ENCODE measurements around the gene GATB.
"Not testable (repeated sequence)": the region's sequence is repeated elsewhere in the genome, so short reads cannot be mapped to it uniquely, and the experiment has no call there.

GATB gene

GRCh38 chr4:151784706-151785105 is 23.9 kb upstream of the GATB start:
- no peak for DNase-seq

GRCh38 chr4:151783867-151784266 is 23.1 kb upstream of the GATB start:
- DNase-seq, result no peak

GRCh38 chr4:151782296-151782695 is 21.5 kb upstream of the GATB start:
- no peak for DNase-seq

- DNase-seq, result no peak
Measured at GRCh38 chr4:151781026-151781425, 20.2 kb upstream of the GATB start.

GRCh38 chr4:151777471-151777870 is 16.7 kb upstream of the GATB start:
- no peak for DNase-seq

GRCh38 chr4:151774324-151774723 is 13.5 kb upstream of the GATB start:
- no peak for DNase-seq

- no peak for DNase-seq
Measured at GRCh38 chr4:151772274-151772673, 11.5 kb upstream of the GATB start.

GRCh38 chr4:151771664-151772063 is 10.9 kb upstream of the GATB start:
- DNase-seq, result no peak

GRCh38 chr4:151770154-151770553 is 9.3 kb upstream of the GATB start:
- DNase-seq, result no peak

GRCh38 chr4:151768835-151769234 is 8.0 kb upstream of the GATB start:
- DNase-seq, result no peak

- DNase-seq, result peak; percentile 8
Measured at GRCh38 chr4:151766691-151767090, 5.9 kb upstream of the GATB start.

- no peak for DNase-seq
Measured at GRCh38 chr4:151760002-151760401, 805 bp downstream of the GATB start.

- DNase-seq, result peak; percentile 18
Measured at GRCh38 chr4:151753056-151753455, 7.8 kb downstream of the GATB start.

- no peak for DNase-seq
Measured at GRCh38 chr4:151750156-151750555, 10.7 kb downstream of the GATB start.

- DNase-seq, result no peak
Measured at GRCh38 chr4:151745481-151746231, 15.2 kb downstream of the GATB start.

- DNase-seq, result no peak
Measured at GRCh38 chr4:151744614-151745013, 16.2 kb downstream of the GATB start.

GRCh38 chr4:151743894-151744293 is 16.9 kb downstream of the GATB start:
- DNase-seq, result no peak

GRCh38 chr4:151743128-151743854 is 17.5 kb downstream of the GATB start:
- DNase-seq, result no peak

- no peak for DNase-seq
Measured at GRCh38 chr4:151738720-151739517, 21.9 kb downstream of the GATB start.

GRCh38 chr4:151736852-151737251 is 24.0 kb downstream of the GATB start:
- DNase-seq, result not testable (repeated sequence)

GRCh38 chr4:151736361-151736760 is 24.4 kb downstream of the GATB start:
- DNase-seq, result no peak

GRCh38 chr4:151731670-151732069 is 29.1 kb downstream of the GATB start:
- not testable (repeated sequence) for DNase-seq

- DNase-seq, result no peak
Measured at GRCh38 chr4:151729731-151730559, 30.9 kb downstream of the GATB start.
